HG02763 (cell line): Measurements from ENCODE around the gene LRP5.

Experiments
- ATAC-seq: cut with Tn5 transposase; IDR thresholded peaks from one replicate; pipeline ENCODE4 v1.9.1; 2021; ENCODE audit warnings: mild to moderate bottlenecking, moderate library complexity; ENCODE audit not compliant: unreplicated experiment

The LRP5 gene

GRCh38 chr11:68369756-68370155 is 57.4 kb downstream of the LRP5 start:
- no peak for ATAC-seq

GRCh38 chr11:68370211-68371111 is 58.1 kb downstream of the LRP5 start:
- ATAC-seq = peak; percentile 73

GRCh38 chr11:68371171-68372041 is 59.0 kb downstream of the LRP5 start:
- no peak for ATAC-seq

- no peak for ATAC-seq
These were observed 59.7 kb downstream of the LRP5 start for GRCh38 chr11:68372114-68372513.

- no peak for ATAC-seq
These were observed 60.2 kb downstream of the LRP5 start for GRCh38 chr11:68372625-68373024.

- no peak for ATAC-seq
These were observed 60.9 kb downstream of the LRP5 start for GRCh38 chr11:68373189-68373814.

- no peak for ATAC-seq
These were observed 61.6 kb downstream of the LRP5 start for GRCh38 chr11:68373815-68374501.

- no peak for ATAC-seq
These were observed 62.1 kb downstream of the LRP5 start for GRCh38 chr11:68374531-68374930.

- no peak for ATAC-seq
These were observed 62.9 kb downstream of the LRP5 start for GRCh38 chr11:68375337-68375736.

GRCh38 chr11:68375766-68376165 is 63.4 kb downstream of the LRP5 start:
- ATAC-seq = no peak

GRCh38 chr11:68377389-68377795 is 65.0 kb downstream of the LRP5 start:
- ATAC-seq = no peak

- ATAC-seq = no peak
These were observed 66.8 kb downstream of the LRP5 start for GRCh38 chr11:68379206-68379605.

GRCh38 chr11:68380786-68381622 is 68.6 kb downstream of the LRP5 start:
- ATAC-seq = no peak

GRCh38 chr11:68381716-68382115 is 69.3 kb downstream of the LRP5 start:
- no peak for ATAC-seq

GRCh38 chr11:68382358-68382998 is 70.1 kb downstream of the LRP5 start:
- no peak for ATAC-seq

- no peak for ATAC-seq
These were observed 71.6 kb downstream of the LRP5 start for GRCh38 chr11:68383976-68384501.

GRCh38 chr11:68384530-68385081 is 72.2 kb downstream of the LRP5 start:
- no peak for ATAC-seq

- no peak for ATAC-seq
These were observed 72.7 kb downstream of the LRP5 start for GRCh38 chr11:68385128-68385527.
